ENCODE measurements around the gene ANTXRL. TPM values are rescaled to one million over a fixed set of nuclear protein-coding genes. Genes with fewer than 3 reads are reported as not detected.

ANTXRL gene
- polyA plus RNA-seq, 2 of the 4 experiments (the other 2 are of a cell fraction): 0.13 to 0.26 TPM

GRCh38 chr10:46325021-46325420 lies 38.2 kb downstream of the ANTXRL start:
- TF ChIP-seq SREBF2 (IDR thresholded peaks at IDR 0.05) (no peak), SMC3 (IDR thresholded peaks at IDR 0.05) (0 out of 3 replicates have a peak, but pooled peaks have one; percentile 25), RNF2 (IDR thresholded peaks at IDR 0.05; ENCODE audit: borderline replicate concordance, low read depth) (no peak), NPAS2 (CRISPR knock-in tag; IDR thresholded peaks at IDR 0.05; ENCODE audit: borderline replicate concordance) (no peak), MAZ (IDR thresholded peaks at IDR 0.05; ENCODE audit: borderline replicate concordance, low read depth, low read length) (no peak), MAFK (IDR thresholded peaks at IDR 0.05; ENCODE audit: partially characterized antibody) (no peak), CBX8 (IDR thresholded peaks at IDR 0.05) (no peak), REST (IDR thresholded peaks at IDR 0.05) (no peak), HOXB5 (CRISPR knock-in tag; IDR thresholded peaks at IDR 0.05) (no peak), USF2 (IDR thresholded peaks at IDR 0.05) (no peak), RAD21 (conservative IDR thresholded peaks at IDR 0.05 in 1 of 2, IDR thresholded peaks at IDR 0.05 in 1 of 2) (peak in 1 of 2 experiments; percentile 27; a peak in 2 of 5 replicates), ESRRA (IDR thresholded peaks at IDR 0.05; ENCODE audit: borderline replicate concordance, low read length) (no peak), CHD4 (IDR thresholded peaks at IDR 0.05; ENCODE audit: borderline replicate concordance) (no peak), JUN (IDR thresholded peaks at IDR 0.05) (no peak), POLR2AphosphoS2 (conservative IDR thresholded peaks at IDR 0.05; ENCODE audit: low read length) (no peak), MYC (IDR thresholded peaks at IDR 0.05; ENCODE audit: borderline replicate concordance, low read length) (no peak), ZC3H11A (IDR thresholded peaks at IDR 0.05) (no peak), HOXA7 (CRISPR knock-in tag; IDR thresholded peaks at IDR 0.05) (no peak), PHF8 (IDR thresholded peaks at IDR 0.05; ENCODE audit: borderline replicate concordance, low read depth) (no peak), CTCF (IDR thresholded peaks at IDR 0.05) (peak; percentile 29; the same call in 2 of the 3 replicates), EHMT2 (IDR thresholded peaks at IDR 0.05; ENCODE audit: low read depth) (no peak), BHLHE40 (IDR thresholded peaks at IDR 0.05; ENCODE audit: low read depth, low read length) (no peak)
- WGBS (ENCODE audit: missing lambda C conversion rate): 88% methylated on average over 1 of the region's 1 CpG
- Histone ChIP-seq H3K27ac (0 out of 6 replicates have a peak overlapping the region, but pooled peaks of 1 of the 2 experiments have one; percentile 1), H3K4me3 (no peak overlapping the region), H3K4me2 (peak overlapping the region; percentile 14; the same call in 1 of the 3 replicates), H3K4me1 (peaks cover 24% of the 10 kb centered on the region), H3K9me3 (no peaks in the 10 kb centered on the region)
- DNase-seq (ENCODE audit: low read depth in 1 of 2, low spot score in 1 of 2): peak in 1 of 2 experiments; percentile 18
- ChIA-PET CTCF (interaction anchor here (0.6 to 1.1 kb wide), 2 partner anchors 34 to 79 kb away, joined by 3 to 4 read pairs; no protein-coding TSS in a partner anchor), POLR2A (no interaction called here)
- FAIRE-seq: no peak
- peak in 1 of 2 experiments; percentile 75; a peak in 3 of 6 replicates for ATAC-seq
